Body of pancreas (tissue), 4 donors: ENCODE results near the gene GIPC2. TPM values are rescaled to one million over a fixed set of nuclear protein-coding genes. Genes with fewer than 3 reads are reported as not detected.
"Not testable (repeated sequence)": the region's sequence is repeated elsewhere in the genome, so short reads cannot be mapped to it uniquely, and the experiment has no call there.

Experiments
- ATAC-seq: fragments of 150-250 bp; one replicate; pipeline ENCODE4 v1.9.1; 2016
- DNase-seq, 4 donors: peaks; one replicate each; pipeline ENCODE4 v3.0.0-alpha.2; 2019
- H3K27ac ChIP-seq, 4 donors: fragments of 200-600 bp; sonication (generic); 1 replicate in 3 of 4; 2 replicates in 1 of 4; pipeline versions ENCODE4 v1.5.1 to v1.6.1; 2016 to 2019; ENCODE audit warnings: mild to moderate bottlenecking in 1 of 4, mixed read lengths in 1 of 4, moderate library complexity in 1 of 4
- H3K27me3 ChIP-seq, 2 donors: fragments of 200-600 bp; sonication (generic); one replicate each; pipeline ENCODE4 v1.6.0; 2016; ENCODE audit warnings: mild to moderate bottlenecking in 1 of 2
- H3K36me3 ChIP-seq, 2 donors: fragments of 200-600 bp; sonication (generic); replicated peaks in 1 of 2; 2 replicates each; pipeline ENCODE4 v1.5.1; 2016; ENCODE audit warnings: low read depth in 2 of 2; ENCODE audit not compliant: insufficient read depth in 1 of 2
- H3K4me1 ChIP-seq: fragments of 200-600 bp; sonication (generic); one replicate; pipeline ENCODE4 v1.6.0; 2016
- H3K4me3 ChIP-seq, 2 donors: fragments of 200-600 bp; sonication (generic); 1 replicate in 1 of 2; 2 replicates in 1 of 2; pipeline ENCODE4 v1.5.1; 2016 to 2019
- H3K9me3 ChIP-seq, 3 donors: fragments of 200-600 bp; sonication (generic); 1 replicate in 2 of 3; 2 replicates in 1 of 3; pipeline ENCODE4 v1.5.1; 2016
- POLR2A ChIP-seq, 3 donors: fragments of 450-650 bp; IDR thresholded peaks; one replicate each; pipeline ENCODE4 v1.6.1; 2016; ENCODE audit warnings: antibody characterized with exemption in 3 of 3, mild to moderate bottlenecking in 2 of 3
- WGBS, 2 donors: methylation state at CpG; one replicate each; pipeline ENCODE4 v1.1.5; 2017; 5-methylcytosine and 5-hydroxymethylcytosine counted together
- intact Hi-C: fragments of 100-400 bp; cut with DNase I; formaldehyde crosslinking; loops from one replicate; pipeline ENCODE4 v1.15.1; 2023
- total RNA-seq, 2 donors: library from RNA; depleted of rRNA; stranded (reverse); fragments of >200 nt; gene quantifications; one replicate each; pipeline ENCODE4 v1.1.0, GENCODE V29; 2016
- TF ChIP-seq, protein P1 (sequence below), 7 experiments: fragments of 450-650 bp in 4 of 7; fragments of 200-600 bp in 3 of 7; sonication (generic) in 3 of 7; IDR thresholded peaks; one replicate each; pipeline ENCODE4 v1.5.1; 2016 to 2019; ENCODE audit warnings: antibody characterized with exemption in 7 of 7

Gene GIPC2
- total RNA-seq, 2 donors from 2014 or later: 19.2 to 20.1 TPM

- Histone ChIP-seq H3K27me3 (no peaks in the 10 kb centered on the region), H3K4me3 (no peak overlapping the region), H3K4me1 (peaks cover 16% of the 10 kb centered on the region), H3K9me3 (no peaks in the 10 kb centered on the region), H3K27ac (no peak overlapping the region), H3K36me3 (no peaks in the 10 kb centered on the region)
- intact Hi-C loops: no loop called here
- TF ChIP-seq POLR2A (IDR thresholded peaks at IDR 0.05): no peak
- TF ChIP-seq, protein P1, sequence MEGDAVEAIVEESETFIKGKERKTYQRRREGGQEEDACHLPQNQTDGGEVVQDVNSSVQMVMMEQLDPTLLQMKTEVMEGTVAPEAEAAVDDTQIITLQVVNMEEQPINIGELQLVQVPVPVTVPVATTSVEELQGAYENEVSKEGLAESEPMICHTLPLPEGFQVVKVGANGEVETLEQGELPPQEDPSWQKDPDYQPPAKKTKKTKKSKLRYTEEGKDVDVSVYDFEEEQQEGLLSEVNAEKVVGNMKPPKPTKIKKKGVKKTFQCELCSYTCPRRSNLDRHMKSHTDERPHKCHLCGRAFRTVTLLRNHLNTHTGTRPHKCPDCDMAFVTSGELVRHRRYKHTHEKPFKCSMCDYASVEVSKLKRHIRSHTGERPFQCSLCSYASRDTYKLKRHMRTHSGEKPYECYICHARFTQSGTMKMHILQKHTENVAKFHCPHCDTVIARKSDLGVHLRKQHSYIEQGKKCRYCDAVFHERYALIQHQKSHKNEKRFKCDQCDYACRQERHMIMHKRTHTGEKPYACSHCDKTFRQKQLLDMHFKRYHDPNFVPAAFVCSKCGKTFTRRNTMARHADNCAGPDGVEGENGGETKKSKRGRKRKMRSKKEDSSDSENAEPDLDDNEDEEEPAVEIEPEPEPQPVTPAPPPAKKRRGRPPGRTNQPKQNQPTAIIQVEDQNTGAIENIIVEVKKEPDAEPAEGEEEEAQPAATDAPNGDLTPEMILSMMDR (IDR thresholded peaks at IDR 0.05): no peak
- ATAC-seq (no peak), DNase-seq (no peak)
Measured at GRCh38 chr1:78104322-78104721, 58.6 kb downstream of the GIPC2 start.

GRCh38 chr1:78109659-78110058, 63.9 kb downstream of the GIPC2 start:
- not testable (repeated sequence) for H3K9me3 ChIP-seq, H3K4me3 ChIP-seq, DNase-seq, H3K36me3 ChIP-seq, H3K27me3 ChIP-seq, H3K4me1 ChIP-seq, ATAC-seq, H3K27ac ChIP-seq
- WGBS, 2 donors: 90% methylated on average over 4 of the region's 4 CpGs
- intact Hi-C loops: loop anchor here (10.0 kb wide), 2 partner anchors 55 to 145 kb away; no protein-coding TSS in a partner anchor

DNA sequence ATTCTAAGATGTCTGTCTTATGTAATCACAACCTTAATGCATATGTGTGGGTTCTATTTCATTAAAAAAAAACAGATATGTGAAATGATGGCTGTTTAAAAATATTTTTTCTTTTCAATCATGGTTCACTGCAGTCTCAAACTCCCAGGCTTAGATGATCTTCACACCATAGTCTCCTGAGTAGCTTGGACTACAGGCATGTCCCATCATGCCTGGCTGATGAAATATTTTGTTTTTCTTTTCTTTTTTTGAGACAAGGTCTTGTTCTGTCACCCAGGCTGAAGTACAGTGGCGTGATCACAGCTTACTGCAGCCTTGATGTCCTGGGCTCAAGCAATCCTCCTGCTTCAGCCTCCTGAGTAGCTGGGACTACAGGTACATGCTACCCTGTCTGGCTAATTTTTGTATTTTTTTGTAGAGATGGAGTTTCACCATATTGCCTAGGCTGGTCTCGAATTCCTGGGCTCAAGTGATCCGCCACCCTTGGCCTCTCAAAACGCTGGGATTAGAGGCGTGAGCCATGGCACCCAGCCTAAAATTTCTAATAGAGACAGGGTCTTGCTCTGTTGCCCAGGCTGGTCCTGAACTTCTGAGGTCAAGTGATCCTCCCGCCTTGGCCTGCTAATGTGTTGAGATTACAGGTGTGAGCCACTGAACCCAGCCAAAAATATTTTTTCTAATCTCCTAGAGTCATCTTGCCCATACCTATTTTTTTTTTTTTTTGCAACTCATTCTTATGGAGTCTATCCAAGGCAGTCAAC, 67.6 kb downstream of the GIPC2 start:
- no peak for ATAC-seq
- H3K4me3 ChIP-seq: no peak overlapping the region
- H3K9me3 ChIP-seq: no peaks in the 10 kb centered on the region
- TF ChIP-seq, protein P1 (IDR thresholded peaks at IDR 0.05): no peak
- TF ChIP-seq POLR2A (IDR thresholded peaks at IDR 0.05): no peak
- 84 to 92% methylated on average over 6 of the region's 6 CpGs for WGBS, 2 donors
- peaks cover 6% of the 10 kb centered on the region for H3K4me1 ChIP-seq
- no peaks in the 10 kb centered on the region for H3K27me3 ChIP-seq
- H3K27ac ChIP-seq: peak overlapping the region in 1 of 4 donors; percentile 48
- H3K36me3 ChIP-seq: no peaks in the 10 kb centered on the region
- DNase-seq: no peak
- intact Hi-C loops: loop anchor here (10.0 kb wide), 2 partner anchors 59 to 149 kb away; no protein-coding TSS in a partner anchor

- Histone ChIP-seq H3K4me1 (peaks cover 6% of the 10 kb centered on the region), H3K27ac (peak overlapping the region; percentile 9 to 48 (median 39)), H3K27me3 (no peaks in the 10 kb centered on the region), H3K4me3 (no peak overlapping the region), H3K36me3 (peaks cover 0 to under 1% of the 10 kb centered on the region in 2 donors), H3K9me3 (no peaks in the 10 kb centered on the region)
- WGBS, 2 donors: 65% methylated on average over 9 of the region's 9 CpGs
- intact Hi-C loops: loop anchor here (10.0 kb wide), 2 partner anchors 59 to 149 kb away; no protein-coding TSS in a partner anchor
- TF ChIP-seq, protein P1 (IDR thresholded peaks at IDR 0.05): peak; percentile 69 to 98 (median 97)
- no peak for TF ChIP-seq POLR2A (IDR thresholded peaks at IDR 0.05)
- peak; percentile 91 for ATAC-seq
- peak; percentile 63 to 76 (median 71) for DNase-seq
Measured at GRCh38 chr1:78114034-78114956, 68.5 kb downstream of the GIPC2 start.

GRCh38 chr1:78120485-78120884, 74.7 kb downstream of the GIPC2 start:
- DNase-seq, H3K9me3 ChIP-seq, H3K27ac ChIP-seq, H3K4me3 ChIP-seq, H3K36me3 ChIP-seq, ATAC-seq, intact Hi-C loops, H3K27me3 ChIP-seq, H3K4me1 ChIP-seq: not testable (repeated sequence)
- 90 to 97% methylated on average over 6 of the region's 6 CpGs for WGBS, 2 donors
